Measurements from ENCODE around the gene DPM1. TPM values are rescaled to one million over a fixed set of nuclear protein-coding genes. Genes with fewer than 3 reads are reported as not detected.

Gene DPM1
- total RNA-seq, 2 experiments from 2014 or later, result 64.9 to 69.1 TPM

GRCh38 chr20:50977066-50978021, 19.0 kb upstream of the DPM1 start:
- Mint-ChIP-seq H3K36me3 (no peaks in the 10 kb centered on the region), H3K4me3 (no peak overlapping the region), H3K4me1 (ENCODE audit: low read depth) (peaks cover 18% of the 10 kb centered on the region), H3K27ac (no peak overlapping the region), H3K27me3 (peaks cover 27% of the 10 kb centered on the region), H3K9me3 (no peaks in the 10 kb centered on the region)
- DNase-seq, result no peak
- ChIA-PET CTCF (interaction anchor here (1.0 kb wide), 1 partner anchor 15 kb away, joined by 3 read pairs; no protein-coding TSS in a partner anchor), POLR2A (no interaction called here)
- intact Hi-C loops (cut with micrococcal nuclease), result no loop called here

GRCh38 chr20:50975701-50976330, 17.5 kb upstream of the DPM1 start:
- H3K27ac Mint-ChIP-seq, result no peak overlapping the region
- peaks cover 12% of the 10 kb centered on the region for H3K4me1 Mint-ChIP-seq (ENCODE audit: low read depth)
- no peaks in the 10 kb centered on the region for H3K9me3 Mint-ChIP-seq
- intact Hi-C loops (cut with micrococcal nuclease), result no loop called here
- ChIA-PET CTCF (no interaction called here), POLR2A (no interaction called here)
- no peak overlapping the region for H3K4me3 Mint-ChIP-seq
- H3K27me3 Mint-ChIP-seq, result peaks cover 21% of the 10 kb centered on the region
- H3K36me3 Mint-ChIP-seq, result no peaks in the 10 kb centered on the region
- no peak for DNase-seq

- no peaks in the 10 kb centered on the region for H3K4me1 Mint-ChIP-seq (ENCODE audit: low read depth)
- H3K36me3 Mint-ChIP-seq, result no peaks in the 10 kb centered on the region
- H3K27ac Mint-ChIP-seq, result no peak overlapping the region
- H3K9me3 Mint-ChIP-seq, result no peaks in the 10 kb centered on the region
- intact Hi-C loops (cut with micrococcal nuclease), result no loop called here
- no peak overlapping the region for H3K4me3 Mint-ChIP-seq
- ChIA-PET CTCF (interaction anchor here (1.0 to 1.8 kb wide), 2 partner anchors 11 to 221 kb away, joined by 3 to 7 read pairs; no protein-coding TSS in a partner anchor), POLR2A (no interaction called here)
- DNase-seq, result no peak
- no peaks in the 10 kb centered on the region for H3K27me3 Mint-ChIP-seq
Measured at GRCh38 chr20:50969912-50970311, 11.6 kb upstream of the DPM1 start.

- ChIA-PET CTCF (interaction anchor here (1.0 to 1.8 kb wide), 2 partner anchors 12 to 220 kb away, joined by 3 to 7 read pairs; no protein-coding TSS in a partner anchor), POLR2A (no interaction called here)
- intact Hi-C loops (cut with micrococcal nuclease), result no loop called here
- H3K9me3 Mint-ChIP-seq, result no peaks in the 10 kb centered on the region
- H3K27me3 Mint-ChIP-seq, result no peaks in the 10 kb centered on the region
- H3K27ac Mint-ChIP-seq, result no peak overlapping the region
- DNase-seq, result no peak
- no peaks in the 10 kb centered on the region for H3K36me3 Mint-ChIP-seq
- no peaks in the 10 kb centered on the region for H3K4me1 Mint-ChIP-seq (ENCODE audit: low read depth)
- H3K4me3 Mint-ChIP-seq, result no peak overlapping the region
Measured at GRCh38 chr20:50969435-50969834, 11.1 kb upstream of the DPM1 start.

GRCh38 chr20:50968289-50968688, 10.0 kb upstream of the DPM1 start:
- Mint-ChIP-seq H3K4me1 (ENCODE audit: low read depth) (no peaks in the 10 kb centered on the region), H3K9me3 (no peaks in the 10 kb centered on the region), H3K27me3 (no peaks in the 10 kb centered on the region), H3K36me3 (no peaks in the 10 kb centered on the region), H3K27ac (no peak overlapping the region), H3K4me3 (no peak overlapping the region)
- intact Hi-C loops (cut with micrococcal nuclease), result no loop called here
- CTCF ChIA-PET, result interaction anchor here (1.8 kb wide), 1 partner anchor 13 kb away, joined by 7 read pairs; no protein-coding TSS in a partner anchor
- DNase-seq, result no peak
- POLR2A ChIA-PET, result interaction anchor here (1.8 kb wide), 1 partner anchor 10 kb away, joined by 5 read pairs; the partner anchor contains the start of genes DPM1 and MOCS3

- no peak for DNase-seq
- Mint-ChIP-seq H3K4me3 (no peak overlapping the region), H3K36me3 (no peaks in the 10 kb centered on the region), H3K27me3 (no peaks in the 10 kb centered on the region), H3K27ac (no peak overlapping the region), H3K4me1 (ENCODE audit: low read depth) (no peaks in the 10 kb centered on the region), H3K9me3 (no peaks in the 10 kb centered on the region)
- intact Hi-C loops (cut with micrococcal nuclease), result no loop called here
- ChIA-PET POLR2A (interaction anchor here (1.8 kb wide), 1 partner anchor 9 kb away, joined by 5 read pairs; the partner anchor contains the start of genes DPM1 and MOCS3), CTCF (no interaction called here)
Measured at GRCh38 chr20:50967586-50967985, 9.3 kb upstream of the DPM1 start.

- H3K4me1 Mint-ChIP-seq (ENCODE audit: low read depth), result peaks cover 48% of the 10 kb centered on the region
- H3K27ac Mint-ChIP-seq, result peak overlapping the region; percentile 98
- CTCF ChIA-PET, result interaction anchor here (3.0 to 4.9 kb wide), 2 partner anchors 29 to 165 kb away, joined by 39 read pairs; partner anchors contain the start of genes ADNP and BCAS4
- H3K9me3 Mint-ChIP-seq, result no peaks in the 10 kb centered on the region
- H3K36me3 Mint-ChIP-seq, result peaks cover 15% of the 10 kb centered on the region
- no peak for DNase-seq
- peak overlapping the region; percentile 91 for H3K4me3 Mint-ChIP-seq
- no peaks in the 10 kb centered on the region for H3K27me3 Mint-ChIP-seq
- intact Hi-C loops (cut with micrococcal nuclease), result no loop called here
- POLR2A ChIA-PET, result interaction anchor here (0.6 kb wide), 1 partner anchor 105 kb away, joined by 3 read pairs; no protein-coding TSS in a partner anchor
Measured at GRCh38 chr20:50959543-50960126, 1.3 kb upstream of the DPM1 start.

- H3K4me3 Mint-ChIP-seq, result peak within 1 kb of the TSS; percentile 91
- POLR2A ChIA-PET, result interaction anchor here (0.7 to 2.8 kb wide), 14 partner anchors 9 to 583 kb away, joined by 3 to 62 read pairs (median 4); partner anchors contain the start of genes ADNP, BCAS4 and NFATC2
- peaks cover 15% of the 10 kb centered on the region for H3K36me3 Mint-ChIP-seq
- CTCF ChIA-PET, result interaction anchor here (0.8 to 4.9 kb wide), 10 partner anchors 11 to 228 kb away, joined by 3 to 39 read pairs (median 4); partner anchors contain the start of genes ADNP, BCAS4 and PARD6B
- no peaks in the 10 kb centered on the region for H3K9me3 Mint-ChIP-seq
- intact Hi-C loops (cut with micrococcal nuclease), result loop anchor here (1.0 kb wide), 2 partner anchors 28 to 141 kb away; partner anchors contain the start of gene ADNP
- peaks cover 50% of the 10 kb centered on the region for H3K4me1 Mint-ChIP-seq (ENCODE audit: low read depth)
- no peaks in the 10 kb centered on the region for H3K27me3 Mint-ChIP-seq
- peak; percentile 87 for DNase-seq
- H3K27ac Mint-ChIP-seq, result peak within 1 kb of the TSS; percentile 98
Measured at GRCh38 chr20:50958615-50959542, 547 bp upstream of the DPM1 start, which contains the start of gene MOCS3. Gene MOCS3, plus strand, starts transcription at chr20:50958818. Its CDS starts 25 bp downstream, at chr20:50958843.

GRCh38 chr20:50957276-50957675, 1.1 kb downstream of the DPM1 start:
- intact Hi-C loops (cut with micrococcal nuclease), result no loop called here
- peak overlapping the region; percentile 9 for H3K27ac Mint-ChIP-seq
- ChIA-PET CTCF (interaction anchor here (1.2 to 4.9 kb wide), 5 partner anchors 24 to 163 kb away, joined by 3 to 39 read pairs (median 6); partner anchors contain the start of genes ADNP and BCAS4), POLR2A (interaction anchor here (1.3 to 2.8 kb wide), 4 partner anchors 24 to 171 kb away, joined by 3 to 62 read pairs (median 11); partner anchors contain the start of genes ADNP and BCAS4)
- no peaks in the 10 kb centered on the region for H3K9me3 Mint-ChIP-seq
- peaks cover 58% of the 10 kb centered on the region for H3K4me1 Mint-ChIP-seq (ENCODE audit: low read depth)
- peaks cover 20% of the 10 kb centered on the region for H3K36me3 Mint-ChIP-seq
- no peaks in the 10 kb centered on the region for H3K27me3 Mint-ChIP-seq
- H3K4me3 Mint-ChIP-seq, result peak overlapping the region; percentile 91
- DNase-seq, result no peak

- DNase-seq, result no peak
- Mint-ChIP-seq H3K9me3 (no peaks in the 10 kb centered on the region), H3K36me3 (peaks cover 27% of the 10 kb centered on the region), H3K4me1 (ENCODE audit: low read depth) (peaks cover 35% of the 10 kb centered on the region), H3K27me3 (no peaks in the 10 kb centered on the region), H3K4me3 (no peak overlapping the region), H3K27ac (no peak overlapping the region)
- CTCF ChIA-PET, result no interaction called here
- intact Hi-C loops (cut with micrococcal nuclease), result no loop called here
- POLR2A ChIA-PET, result no interaction called here
Measured at GRCh38 chr20:50953821-50954220, 4.5 kb downstream of the DPM1 start.

- ChIA-PET POLR2A (no interaction called here), CTCF (no interaction called here)
- Mint-ChIP-seq H3K4me1 (ENCODE audit: low read depth) (peaks cover 35% of the 10 kb centered on the region), H3K9me3 (no peaks in the 10 kb centered on the region), H3K27me3 (no peaks in the 10 kb centered on the region), H3K27ac (no peak overlapping the region), H3K4me3 (no peak overlapping the region), H3K36me3 (peaks cover 31% of the 10 kb centered on the region)
- no peak for DNase-seq
- intact Hi-C loops (cut with micrococcal nuclease), result no loop called here
Measured at GRCh38 chr20:50953196-50953595, 5.1 kb downstream of the DPM1 start.

All from activated CD4-positive, alpha-beta memory T cell treated with anti-CD3 and anti-CD28 coated beads for 36 hours (primary cell).